ENCODE measurements around the gene SSPN.

Gene SSPN

DNA sequence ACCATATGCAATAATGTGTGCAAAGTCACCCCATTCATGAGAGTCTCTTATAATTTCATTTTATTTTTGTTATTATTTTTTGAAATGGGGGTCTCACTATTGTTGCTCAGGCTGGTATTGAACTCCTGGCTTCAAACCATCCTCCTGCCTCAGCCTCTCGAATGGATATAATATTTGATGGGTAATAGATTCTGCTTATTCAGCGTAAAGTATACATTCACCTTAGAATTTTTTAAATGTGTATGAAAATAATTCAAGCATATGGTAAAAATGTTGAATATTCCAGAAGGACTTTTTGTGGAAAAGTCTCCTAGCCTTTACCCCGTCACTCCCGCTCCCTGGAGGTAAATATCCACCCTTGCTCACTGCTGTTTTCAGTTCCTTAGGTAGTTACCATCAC lies 23.4 kb upstream of the SSPN start:
- no peak for TF ChIP-seq CTCF (IDR thresholded peaks at IDR 0.05; ENCODE audit: low read depth, low read length)
- no peak for DNase-seq (ENCODE audit: low read depth, low spot score)
- in situ Hi-C loops (cut with HindIII; ENCODE audit: low sequenced_read_pairs), result no loop called here
- no peak overlapping the region for H3K4me3 ChIP-seq (ENCODE audit: low read depth, low read length)

- H3K4me3 ChIP-seq (ENCODE audit: low read depth, low read length), result no peak overlapping the region
- no peak for DNase-seq (ENCODE audit: low read depth, low spot score)
- TF ChIP-seq CTCF (IDR thresholded peaks at IDR 0.05; ENCODE audit: low read depth, low read length), result no peak
- in situ Hi-C loops (cut with HindIII; ENCODE audit: low sequenced_read_pairs), result no loop called here
Observed at GRCh38 chr12:26172539-26172938, 22.8 kb upstream of the SSPN start.

- no peak for TF ChIP-seq CTCF (IDR thresholded peaks at IDR 0.05; ENCODE audit: low read depth, low read length)
- in situ Hi-C loops (cut with HindIII; ENCODE audit: low sequenced_read_pairs), result no loop called here
- no peak overlapping the region for H3K4me3 ChIP-seq (ENCODE audit: low read depth, low read length)
- no peak for DNase-seq (ENCODE audit: low read depth, low spot score)
Observed at GRCh38 chr12:26172946-26173552, 22.3 kb upstream of the SSPN start.

DNA sequence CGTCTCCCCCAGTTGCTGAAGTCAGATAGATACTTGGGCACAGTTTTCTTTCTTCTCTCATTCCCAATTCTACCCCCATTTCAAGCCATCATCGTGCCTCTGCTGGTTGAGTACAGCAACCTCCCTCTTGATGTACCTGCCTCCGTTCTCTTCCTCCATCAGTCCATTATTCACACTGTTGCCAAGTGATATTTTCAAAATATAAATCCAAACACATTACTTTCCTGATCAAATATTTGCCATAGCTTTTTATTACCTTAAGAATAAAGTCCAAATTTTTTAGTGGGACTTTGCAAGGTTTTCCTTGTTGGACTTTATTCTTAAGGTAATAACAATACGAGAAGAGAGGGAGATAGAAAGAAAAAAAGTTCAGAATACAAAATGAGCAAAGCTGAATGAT lies 18.6 kb upstream of the SSPN start:
- in situ Hi-C loops (cut with HindIII; ENCODE audit: low sequenced_read_pairs), result no loop called here
- TF ChIP-seq CTCF (IDR thresholded peaks at IDR 0.05; ENCODE audit: low read depth, low read length), result no peak
- H3K4me3 ChIP-seq (ENCODE audit: low read depth, low read length), result no peak overlapping the region
- no peak for DNase-seq (ENCODE audit: low read depth, low spot score)

DNA sequence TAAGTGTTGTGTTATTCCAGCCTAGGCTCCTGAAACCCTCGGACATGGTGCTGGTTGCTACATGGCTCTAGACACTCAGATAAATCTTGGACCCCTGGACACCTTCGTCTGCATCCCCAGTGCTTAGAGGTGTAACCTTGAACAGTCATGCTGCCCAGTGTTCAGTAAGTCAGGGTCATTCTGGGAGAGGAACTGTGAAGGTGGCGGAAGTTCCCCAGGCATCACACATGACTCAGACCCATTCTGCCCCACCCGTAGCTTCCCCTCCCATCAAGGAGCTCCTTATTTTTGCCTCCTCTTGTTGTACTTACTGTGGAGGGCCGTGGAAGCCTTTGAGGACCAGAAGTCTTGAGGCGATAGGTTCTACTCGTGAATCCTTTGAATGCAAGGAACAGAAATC lies 18.1 kb upstream of the SSPN start:
- no peak for DNase-seq (ENCODE audit: low read depth, low spot score)
- in situ Hi-C loops (cut with HindIII; ENCODE audit: low sequenced_read_pairs), result no loop called here
- H3K4me3 ChIP-seq (ENCODE audit: low read depth, low read length), result no peak overlapping the region
- no peak for TF ChIP-seq CTCF (IDR thresholded peaks at IDR 0.05; ENCODE audit: low read depth, low read length)

- in situ Hi-C loops (cut with HindIII; ENCODE audit: low sequenced_read_pairs), result no loop called here
- DNase-seq (ENCODE audit: low read depth, low spot score), result no peak
- TF ChIP-seq CTCF (IDR thresholded peaks at IDR 0.05; ENCODE audit: low read depth, low read length), result no peak
- no peak overlapping the region for H3K4me3 ChIP-seq (ENCODE audit: low read depth, low read length)
Observed at GRCh38 chr12:26179826-26180225, 15.5 kb upstream of the SSPN start.

GRCh38 chr12:26182377-26182776 lies 13.0 kb upstream of the SSPN start:
- H3K4me3 ChIP-seq (ENCODE audit: low read depth, low read length), result no peak overlapping the region
- no peak for TF ChIP-seq CTCF (IDR thresholded peaks at IDR 0.05; ENCODE audit: low read depth, low read length)
- in situ Hi-C loops (cut with HindIII; ENCODE audit: low sequenced_read_pairs), result no loop called here
- DNase-seq (ENCODE audit: low read depth, low spot score), result no peak
